H1 (cell line): Measurements from ENCODE around the gene DEXI.

Source experiments
- CHD1 ChIP-seq: IDR thresholded peaks from 2 replicates; pipeline ENCODE4 v1.6.1; 2012; ENCODE audit warnings: low read depth, low read length, improper control_type of control experiment
- EP300 ChIP-seq, 2 experiments: IDR thresholded peaks; 1 replicate in 1 of 2; 2 replicates in 1 of 2; pipeline ENCODE4 v1.6.1; 2011 to 2012; ENCODE audit warnings: low read depth in 2 of 2, low read length in 2 of 2, mild to moderate bottlenecking in 2 of 2, borderline replicate concordance in 1 of 2, inconsistent platforms in 1 of 2, moderate library complexity in 1 of 2
- HDAC6 ChIP-seq: IDR thresholded peaks from one replicate; pipeline ENCODE4 v1.7.1; 2012; ENCODE audit warnings: low read depth, mild to moderate bottlenecking, inconsistent platforms, low read length, moderate library complexity
- KDM1A ChIP-seq: fragments of 200-600, 300-600 bp; sonication (generic); IDR thresholded peaks from 2 replicates; pipeline ENCODE4 v1.7.1; 2016; ENCODE audit warnings: mild to moderate bottlenecking, low read length, borderline replicate concordance
- MAFK ChIP-seq: IDR thresholded peaks from 2 replicates; pipeline ENCODE4 v1.6.1; 2012; ENCODE audit warnings: low read depth, mild to moderate bottlenecking, improper control_type of control experiment, low read length
- POLR2A ChIP-seq, 2 experiments: IDR thresholded peaks; 1 replicate in 1 of 2; 2 replicates in 1 of 2; pipeline ENCODE4 v1.6.1; 2011; ENCODE audit warnings: low read depth in 2 of 2, low read length in 2 of 2, mild to moderate bottlenecking in 2 of 2; ENCODE audit errors: control extremely low read depth in 1 of 2
- POLR2AphosphoS5 ChIP-seq: IDR thresholded peaks from 2 replicates; pipeline ENCODE4 v1.6.1; 2011; ENCODE audit warnings: low read depth, low read length
- RBBP5 ChIP-seq: IDR thresholded peaks from 2 replicates; pipeline ENCODE4 v1.7.1; 2012; ENCODE audit warnings: low read depth, mild to moderate bottlenecking, inconsistent platforms, low read length, moderate library complexity, borderline replicate concordance
- SP1 ChIP-seq: IDR thresholded peaks from 2 replicates; pipeline ENCODE4 v1.6.1; 2011; ENCODE audit warnings: low read depth, low read length
- SP2 ChIP-seq: IDR thresholded peaks from 2 replicates; pipeline ENCODE4 v1.6.1; 2012; ENCODE audit warnings: mild to moderate bottlenecking, low read length, inconsistent platforms
- TAF1 ChIP-seq: IDR thresholded peaks from 2 replicates; pipeline ENCODE4 v1.6.1; 2011; ENCODE audit warnings: mild to moderate bottlenecking, low read depth, low read length
- TCF12 ChIP-seq: IDR thresholded peaks from 2 replicates; pipeline ENCODE4 v1.6.1; 2011; ENCODE audit warnings: low read depth, mild to moderate bottlenecking, low read length
- TF ChIP-seq, protein P1 (sequence below), 3 experiments: IDR thresholded peaks; 1 replicate in 2 of 3; 2 replicates in 1 of 3; pipeline versions ENCODE4 v1.5.1 to v1.6.1; 2011; ENCODE audit warnings: low read length in 3 of 3, mild to moderate bottlenecking in 3 of 3, inconsistent platforms in 2 of 3, low read depth in 1 of 3, moderate library complexity in 1 of 3; ENCODE audit not compliant: insufficient read depth in 1 of 3; ENCODE audit errors: control extremely low read depth in 1 of 3
- TF ChIP-seq, protein P2 (sequence below): IDR thresholded peaks from 2 replicates; pipeline ENCODE4 v1.6.1; 2011; ENCODE audit warnings: low read depth, mild to moderate bottlenecking, low read length; ENCODE audit not compliant: insufficient read depth

DNA sequence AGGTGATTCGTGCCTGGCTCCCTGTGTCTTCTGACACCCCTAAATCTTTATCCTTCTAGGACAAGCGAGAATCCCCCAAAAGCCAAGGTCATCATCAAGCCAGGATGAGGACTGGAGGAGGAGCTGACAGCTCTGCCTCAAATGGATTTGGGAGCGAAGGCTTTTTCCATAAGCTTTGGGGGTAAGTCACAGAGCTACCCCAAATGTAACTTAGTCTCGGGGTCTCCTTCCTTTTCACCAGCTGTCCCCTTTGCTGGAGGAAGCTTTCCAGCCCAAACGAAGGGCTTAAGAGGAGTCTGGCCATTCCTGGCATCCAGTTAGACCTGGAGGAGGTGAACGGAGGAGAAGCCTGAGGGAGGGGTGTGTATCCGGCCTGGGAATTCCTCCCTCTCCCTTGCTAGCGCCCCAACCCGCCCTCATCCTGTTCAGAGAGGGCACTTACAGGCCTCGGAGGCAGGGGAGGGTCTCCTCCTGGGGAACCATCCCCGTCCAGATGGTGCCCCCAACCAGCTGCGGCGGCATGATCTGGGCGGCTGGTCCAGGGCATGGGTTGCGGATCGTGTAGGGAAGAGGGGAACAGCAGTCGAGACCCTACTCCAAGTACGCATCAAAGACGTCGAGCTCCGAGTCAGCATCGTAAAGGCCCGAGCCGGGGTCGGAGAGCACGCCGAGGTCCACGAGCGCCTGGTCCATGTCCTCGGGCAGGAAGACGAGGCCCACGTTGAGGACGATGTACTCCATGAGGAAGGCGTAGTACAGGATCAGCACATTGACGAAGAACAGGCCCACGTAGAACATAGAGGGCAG, 938 bp downstream of the DEXI start:
- TF ChIP-seq, protein P1, sequence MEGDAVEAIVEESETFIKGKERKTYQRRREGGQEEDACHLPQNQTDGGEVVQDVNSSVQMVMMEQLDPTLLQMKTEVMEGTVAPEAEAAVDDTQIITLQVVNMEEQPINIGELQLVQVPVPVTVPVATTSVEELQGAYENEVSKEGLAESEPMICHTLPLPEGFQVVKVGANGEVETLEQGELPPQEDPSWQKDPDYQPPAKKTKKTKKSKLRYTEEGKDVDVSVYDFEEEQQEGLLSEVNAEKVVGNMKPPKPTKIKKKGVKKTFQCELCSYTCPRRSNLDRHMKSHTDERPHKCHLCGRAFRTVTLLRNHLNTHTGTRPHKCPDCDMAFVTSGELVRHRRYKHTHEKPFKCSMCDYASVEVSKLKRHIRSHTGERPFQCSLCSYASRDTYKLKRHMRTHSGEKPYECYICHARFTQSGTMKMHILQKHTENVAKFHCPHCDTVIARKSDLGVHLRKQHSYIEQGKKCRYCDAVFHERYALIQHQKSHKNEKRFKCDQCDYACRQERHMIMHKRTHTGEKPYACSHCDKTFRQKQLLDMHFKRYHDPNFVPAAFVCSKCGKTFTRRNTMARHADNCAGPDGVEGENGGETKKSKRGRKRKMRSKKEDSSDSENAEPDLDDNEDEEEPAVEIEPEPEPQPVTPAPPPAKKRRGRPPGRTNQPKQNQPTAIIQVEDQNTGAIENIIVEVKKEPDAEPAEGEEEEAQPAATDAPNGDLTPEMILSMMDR (IDR thresholded peaks at IDR 0.05; ENCODE audit: control extremely low read depth in 1 of 3, insufficient read depth in 1 of 3, low read depth in 1 of 3, low read length in 3 of 3), result no peak
- TF ChIP-seq CHD1 (no peak), POLR2AphosphoS5 (no peak), MAFK (no peak), KDM1A (no peak), TAF1 (no peak), EP300 (IDR thresholded peaks at IDR 0.05; ENCODE audit: borderline replicate concordance in 1 of 2, low read depth in 2 of 2, low read length in 2 of 2) (no peak), SP1 (no peak), TCF12 (no peak), SP2 (no peak), HDAC6 (no peak), POLR2A (IDR thresholded peaks at IDR 0.05; ENCODE audit: control extremely low read depth in 1 of 2, low read depth in 2 of 2, low read length in 2 of 2) (no peak), RBBP5 (no peak)
- TF ChIP-seq, protein P2, sequence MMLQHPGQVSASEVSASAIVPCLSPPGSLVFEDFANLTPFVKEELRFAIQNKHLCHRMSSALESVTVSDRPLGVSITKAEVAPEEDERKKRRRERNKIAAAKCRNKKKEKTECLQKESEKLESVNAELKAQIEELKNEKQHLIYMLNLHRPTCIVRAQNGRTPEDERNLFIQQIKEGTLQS, result no peak
